ENCODE results near the gene ZEB2.

The ZEB2 gene

GRCh38 chr2:144515696-144516410, 4.1 kb downstream of the ZEB2 start:
- peak overlapping the region; percentile 97 for H3K4me3 ChIP-seq (ENCODE audit: low read length)
- no peak overlapping the region for H2AFZ ChIP-seq (ENCODE audit: low read depth, low read length)
- peaks cover 12% of the 10 kb centered on the region for H3K36me3 ChIP-seq (ENCODE audit: insufficient read depth, low read length)
- H3K4me1 ChIP-seq (ENCODE audit: insufficient read depth, low read length): peaks cover 48% of the 10 kb centered on the region
- no peaks in the 10 kb centered on the region for H3K9me3 ChIP-seq (ENCODE audit: low read length)
- no peaks in the 10 kb centered on the region for H3K27me3 ChIP-seq (ENCODE audit: insufficient read depth, low read length)

GRCh38 chr2:144515099-144515695, 4.7 kb downstream of the ZEB2 start:
- Histone ChIP-seq H3K9me3 (ENCODE audit: low read length) (no peaks in the 10 kb centered on the region), H2AFZ (ENCODE audit: low read depth, low read length) (no peak overlapping the region), H3K4me3 (ENCODE audit: low read length) (peak overlapping the region; percentile 97), H3K27me3 (ENCODE audit: insufficient read depth, low read length) (no peaks in the 10 kb centered on the region), H3K4me1 (ENCODE audit: insufficient read depth, low read length) (peaks cover 50% of the 10 kb centered on the region), H3K36me3 (ENCODE audit: insufficient read depth, low read length) (peaks cover 12% of the 10 kb centered on the region)

- H3K9me3 ChIP-seq (ENCODE audit: low read length): no peaks in the 10 kb centered on the region
- peak overlapping the region; percentile 97 for H3K4me3 ChIP-seq (ENCODE audit: low read length)
- H3K36me3 ChIP-seq (ENCODE audit: insufficient read depth, low read length): peaks cover 12% of the 10 kb centered on the region
- no peaks in the 10 kb centered on the region for H3K27me3 ChIP-seq (ENCODE audit: insufficient read depth, low read length)
- H2AFZ ChIP-seq (ENCODE audit: low read depth, low read length): no peak overlapping the region
- peaks cover 55% of the 10 kb centered on the region for H3K4me1 ChIP-seq (ENCODE audit: insufficient read depth, low read length)
Observed at GRCh38 chr2:144514616-144515091, 5.3 kb downstream of the ZEB2 start.

- Histone ChIP-seq H3K36me3 (ENCODE audit: insufficient read depth, low read length) (peaks cover 12% of the 10 kb centered on the region), H3K4me1 (ENCODE audit: insufficient read depth, low read length) (peaks cover 66% of the 10 kb centered on the region), H2AFZ (ENCODE audit: low read depth, low read length) (no peak overlapping the region), H3K4me3 (ENCODE audit: low read length) (no peak overlapping the region), H3K27me3 (ENCODE audit: insufficient read depth, low read length) (no peaks in the 10 kb centered on the region), H3K9me3 (ENCODE audit: low read length) (no peaks in the 10 kb centered on the region)
Observed at GRCh38 chr2:144513388-144514101, 6.4 kb downstream of the ZEB2 start.

- Histone ChIP-seq H3K27me3 (ENCODE audit: insufficient read depth, low read length) (no peaks in the 10 kb centered on the region), H2AFZ (ENCODE audit: low read depth, low read length) (no peak overlapping the region), H3K9me3 (ENCODE audit: low read length) (no peaks in the 10 kb centered on the region), H3K4me3 (ENCODE audit: low read length) (no peak overlapping the region), H3K4me1 (ENCODE audit: insufficient read depth, low read length) (peaks cover 73% of the 10 kb centered on the region), H3K36me3 (ENCODE audit: insufficient read depth, low read length) (peaks cover 12% of the 10 kb centered on the region)
Observed at GRCh38 chr2:144512891-144513351, 7.0 kb downstream of the ZEB2 start.

- H3K36me3 ChIP-seq (ENCODE audit: insufficient read depth, low read length): peaks cover 12% of the 10 kb centered on the region
- no peak overlapping the region for H3K4me3 ChIP-seq (ENCODE audit: low read length)
- peaks cover 77% of the 10 kb centered on the region for H3K4me1 ChIP-seq (ENCODE audit: insufficient read depth, low read length)
- H3K27me3 ChIP-seq (ENCODE audit: insufficient read depth, low read length): no peaks in the 10 kb centered on the region
- H3K9me3 ChIP-seq (ENCODE audit: low read length): no peaks in the 10 kb centered on the region
- H2AFZ ChIP-seq (ENCODE audit: low read depth, low read length): no peak overlapping the region
Observed at GRCh38 chr2:144512470-144512869, 7.4 kb downstream of the ZEB2 start.

- peaks cover 12% of the 10 kb centered on the region for H3K36me3 ChIP-seq (ENCODE audit: insufficient read depth, low read length)
- peak overlapping the region; percentile 26 for H3K4me3 ChIP-seq (ENCODE audit: low read length)
- no peaks in the 10 kb centered on the region for H3K9me3 ChIP-seq (ENCODE audit: low read length)
- no peaks in the 10 kb centered on the region for H3K27me3 ChIP-seq (ENCODE audit: insufficient read depth, low read length)
- H2AFZ ChIP-seq (ENCODE audit: low read depth, low read length): no peak overlapping the region
- H3K4me1 ChIP-seq (ENCODE audit: insufficient read depth, low read length): peaks cover 82% of the 10 kb centered on the region
Observed at GRCh38 chr2:144511937-144512336, 8.0 kb downstream of the ZEB2 start.

- Histone ChIP-seq H3K9me3 (ENCODE audit: low read length) (no peaks in the 10 kb centered on the region), H3K36me3 (ENCODE audit: insufficient read depth, low read length) (peaks cover 12% of the 10 kb centered on the region), H3K4me1 (ENCODE audit: insufficient read depth, low read length) (peaks cover 89% of the 10 kb centered on the region), H3K4me3 (ENCODE audit: low read length) (peak overlapping the region; percentile 26), H2AFZ (ENCODE audit: low read depth, low read length) (no peak overlapping the region), H3K27me3 (ENCODE audit: insufficient read depth, low read length) (no peaks in the 10 kb centered on the region)
Observed at GRCh38 chr2:144511226-144511810, 8.6 kb downstream of the ZEB2 start.

GRCh38 chr2:144510294-144510991, 9.5 kb downstream of the ZEB2 start:
- Histone ChIP-seq H3K9me3 (ENCODE audit: low read length) (no peaks in the 10 kb centered on the region), H3K27me3 (ENCODE audit: insufficient read depth, low read length) (no peaks in the 10 kb centered on the region), H3K36me3 (ENCODE audit: insufficient read depth, low read length) (peaks cover 12% of the 10 kb centered on the region), H3K4me1 (ENCODE audit: insufficient read depth, low read length) (peaks cover 97% of the 10 kb centered on the region), H2AFZ (ENCODE audit: low read depth, low read length) (no peak overlapping the region), H3K4me3 (ENCODE audit: low read length) (peak overlapping the region; percentile 26)

- Histone ChIP-seq H3K9me3 (ENCODE audit: low read length) (no peaks in the 10 kb centered on the region), H2AFZ (ENCODE audit: low read depth, low read length) (no peak overlapping the region), H3K36me3 (ENCODE audit: insufficient read depth, low read length) (peaks cover 12% of the 10 kb centered on the region), H3K4me1 (ENCODE audit: insufficient read depth, low read length) (peaks cover 100% of the 10 kb centered on the region), H3K4me3 (ENCODE audit: low read length) (no peak overlapping the region), H3K27me3 (ENCODE audit: insufficient read depth, low read length) (no peaks in the 10 kb centered on the region)
Observed at GRCh38 chr2:144509879-144510221, 10.1 kb downstream of the ZEB2 start.

GRCh38 chr2:144509001-144509878, 10.7 kb downstream of the ZEB2 start:
- Histone ChIP-seq H3K36me3 (ENCODE audit: insufficient read depth, low read length) (peaks cover 7% of the 10 kb centered on the region), H3K9me3 (ENCODE audit: low read length) (no peaks in the 10 kb centered on the region), H2AFZ (ENCODE audit: low read depth, low read length) (no peak overlapping the region), H3K27me3 (ENCODE audit: insufficient read depth, low read length) (no peaks in the 10 kb centered on the region), H3K4me3 (ENCODE audit: low read length) (no peak overlapping the region), H3K4me1 (ENCODE audit: insufficient read depth, low read length) (peaks cover 100% of the 10 kb centered on the region)
